ENCODE results near the gene PPM1D. TPM values are rescaled to one million over a fixed set of nuclear protein-coding genes. Genes with fewer than 3 reads are reported as not detected.

Gene PPM1D
- total and polyA plus RNA-seq, 2 of the 13 experiments (the other 11 are each of a cell fraction or from before 2014, with no cell fraction given), result 8.0 to 26.2 TPM

- peak; percentile 95 for TF ChIP-seq MXD3 (CRISPR knock-in tag; IDR thresholded peaks at IDR 0.05)
- peak; percentile 90; the same call in 1 of the 2 replicates for TF ChIP-seq ZNF772 (CRISPR knock-in tag; IDR thresholded peaks at IDR 0.05)
- peak; percentile 25; the same call in 1 of the 2 replicates for TF ChIP-seq HINFP (CRISPR knock-in tag; IDR thresholded peaks at IDR 0.05; ENCODE audit: low read depth)
- TF ChIP-seq ATF5 (CRISPR knock-in tag; IDR thresholded peaks at IDR 0.05; ENCODE audit: low read depth), result peak; percentile 79; the same call in 1 of the 2 replicates
- TF ChIP-seq THAP8 (CRISPR knock-in tag; IDR thresholded peaks at IDR 0.05; ENCODE audit: borderline replicate concordance), result peak; percentile 73; the same call in 1 of the 2 replicates
- peak; percentile 57 for TF ChIP-seq BCL6 (CRISPR knock-in tag; IDR thresholded peaks at IDR 0.05)
- TF ChIP-seq DPF2 (CRISPR knock-in tag; IDR thresholded peaks at IDR 0.05; ENCODE audit: borderline replicate concordance, low read depth), result no peak; the same call in 1 of the 2 replicates
- no peak; the same call in 1 of the 2 replicates for TF ChIP-seq ZBTB39 (CRISPR knock-in tag; IDR thresholded peaks at IDR 0.05)
- peak; percentile 50 for TF ChIP-seq FOSL2 (CRISPR knock-in tag; IDR thresholded peaks at IDR 0.05)
- TF ChIP-seq TEAD3 (CRISPR knock-in tag; optimal IDR thresholded peaks at IDR 0.05; ENCODE audit: borderline replicate concordance), result peak; percentile 33
- TF ChIP-seq TFAP4 (IDR thresholded peaks at IDR 0.05; ENCODE audit: borderline replicate concordance, low read depth), result no peak; the same call in none of the 2 replicates
- peak; percentile 42 for TF ChIP-seq ELF1 (CRISPR knock-in tag; IDR thresholded peaks at IDR 0.05)
- TF ChIP-seq ZSCAN20 (CRISPR knock-in tag; IDR thresholded peaks at IDR 0.05; ENCODE audit: borderline replicate concordance), result peak; percentile 88
- peak; percentile 81 for TF ChIP-seq YY1 (IDR thresholded peaks at IDR 0.05; ENCODE audit: insufficient read depth, insufficient replicate concordance, low read depth, low read length)
- no peak for TF ChIP-seq HOXA7 (CRISPR knock-in tag; IDR thresholded peaks at IDR 0.05)
- peak; percentile 79 to 93; a peak in 3 of 4 replicates for TF ChIP-seq HMGXB4 (CRISPR knock-in tag; IDR thresholded peaks at IDR 0.05; ENCODE audit: borderline replicate concordance in 1 of 2, low read depth in 1 of 2)
- peak; percentile 96 for TF ChIP-seq ZNF547 (CRISPR knock-in tag; IDR thresholded peaks at IDR 0.05)
- TF ChIP-seq MIXL1 (CRISPR knock-in tag; IDR thresholded peaks at IDR 0.05), result peak; percentile 34; the same call in 1 of the 2 replicates
- TF ChIP-seq NFIB (CRISPR knock-in tag; IDR thresholded peaks at IDR 0.05; ENCODE audit: borderline replicate concordance), result no peak
- TF ChIP-seq CHD2 (IDR thresholded peaks at IDR 0.05; ENCODE audit: low read depth, low read length), result peak; percentile 92
Observed at GRCh38 chr17:60599620-60600489, at the start of gene PPM1D (continued).

Measured in HepG2 (cell line).